Smooth muscle cell (in vitro differentiated cells): ENCODE measurements around the gene SGIP1. TPM values are rescaled to one million over a fixed set of nuclear protein-coding genes. Genes with fewer than 3 reads are reported as not detected.
"Not testable (repeated sequence)": the region's sequence is repeated elsewhere in the genome, so short reads cannot be mapped to it uniquely, and the experiment has no call there.

Experiments used
- DNase-seq: peaks from one replicate; lab custom pipeline; 2025; ENCODE audit not compliant: unreplicated experiment; lab: John Stamatoyannopoulos, UW
- H2AFZ ChIP-seq: fragments of 200-600 bp; sonication (generic); 2 replicates; pipeline ENCODE4 v1.6.0; 2016; ENCODE audit warnings: antibody characterized with exemption, low read depth, mild to moderate bottlenecking
- H3F3A ChIP-seq: fragments of 200-600 bp; sonication (generic); 2 replicates; pipeline ENCODE4 v1.6.0; 2017; ENCODE audit warnings: antibody characterized with exemption, low read depth
- H3K27ac ChIP-seq: fragments of 200-600 bp; sonication (generic); 2 replicates; pipeline ENCODE4 v1.5.1; 2016; ENCODE audit warnings: low read depth, mild to moderate bottlenecking
- H3K27me3 ChIP-seq: fragments of 200-600 bp; sonication (generic); 2 replicates; pipeline ENCODE4 v1.6.1; 2016; ENCODE audit warnings: low read depth, mild to moderate bottlenecking
- H3K36me3 ChIP-seq: fragments of 200-600 bp; sonication (generic); 2 replicates; pipeline ENCODE4 v1.5.1; 2016; ENCODE audit warnings: low read depth
- H3K4me1 ChIP-seq: fragments of 200-600 bp; sonication (generic); 2 replicates; pipeline ENCODE4 v1.5.1; 2016; ENCODE audit warnings: low read depth
- H3K4me2 ChIP-seq: fragments of 200-600 bp; sonication (generic); 2 replicates; pipeline ENCODE4 v1.6.0; 2016; ENCODE audit warnings: mild to moderate bottlenecking
- H3K4me3 ChIP-seq: fragments of 200-600 bp; sonication (generic); 2 replicates; pipeline ENCODE4 v1.5.1; 2016; ENCODE audit warnings: mild to moderate bottlenecking
- H3K79me2 ChIP-seq: fragments of 200-600 bp; sonication (generic); 2 replicates; pipeline ENCODE4 v1.6.0; 2016; ENCODE audit warnings: low read depth, mild to moderate bottlenecking
- H3K9ac ChIP-seq: fragments of 200-600 bp; sonication (generic); 2 replicates; pipeline ENCODE4 v1.6.0; 2016; ENCODE audit warnings: low read depth
- H3K9me3 ChIP-seq: fragments of 200-600 bp; sonication (generic); replicated peaks from 2 replicates; pipeline ENCODE4 v1.5.1; 2016; ENCODE audit warnings: low read depth
- H4K20me1 ChIP-seq: fragments of 200-600 bp; sonication (generic); 2 replicates; pipeline ENCODE4 v1.6.0; 2016; ENCODE audit warnings: low read depth
- CTCF ChIP-seq: fragments of 200-600 bp; sonication (generic); IDR thresholded peaks from 2 replicates; pipeline ENCODE4 v1.5.1; 2017; ENCODE audit warnings: borderline replicate concordance, mild to moderate bottlenecking, antibody characterized with exemption; ENCODE audit not compliant: insufficient read depth, poor library complexity, severe bottlenecking
- WGBS: methylation state at CpG from one replicate; pipeline ENCODE4 v1.1.7; 2016; ENCODE audit warnings: low lambda C conversion rate; 5-methylcytosine and 5-hydroxymethylcytosine counted together
- polyA plus RNA-seq: library from polyadenylated mRNA; unstranded; fragments of >200 nt; fragmentation: Nextera tagmentation; extraction: Ambion mirVana; gene quantifications from 2 replicates; pipeline ENCODE4 v1.2.1, GENCODE V29; 2016
- total RNA-seq: library from RNA; depleted of rRNA; stranded (reverse); fragments of >200 nt; gene quantifications from 2 replicates; pipeline ENCODE4 v1.2.3, GENCODE V29; 2014

SGIP1 gene
- total and polyA plus RNA-seq, 2 experiments from 2014 or later: 0.89 to 3.5 TPM

GRCh38 chr1:66732407-66733166 is 198.6 kb downstream of the SGIP1 start:
- H3K27ac ChIP-seq: peak overlapping the region; percentile 44
- H3K4me2 ChIP-seq: peak overlapping the region; percentile 26
- WGBS: 7% methylated on average over 1 of the region's 1 CpG
- no peaks in the 10 kb centered on the region for H4K20me1 ChIP-seq
- H3K9ac ChIP-seq: peak overlapping the region; percentile 4
- no peak for DNase-seq
- no peaks in the 10 kb centered on the region for H3K36me3 ChIP-seq
- H3K4me1 ChIP-seq: no peaks in the 10 kb centered on the region
- peak overlapping the region; percentile 6 for H2AFZ ChIP-seq
- H3K4me3 ChIP-seq: no peak overlapping the region
- peaks cover 7% of the 10 kb centered on the region for H3F3A ChIP-seq
- TF ChIP-seq CTCF: no peak
- H3K9me3 ChIP-seq: no peaks in the 10 kb centered on the region
- no peaks in the 10 kb centered on the region for H3K27me3 ChIP-seq
- no peaks in the 10 kb centered on the region for H3K79me2 ChIP-seq

- Histone ChIP-seq H2AFZ (peak overlapping the region; percentile 6), H3K9ac (peak overlapping the region; percentile 4), H4K20me1 (no peaks in the 10 kb centered on the region), H3K79me2 (no peaks in the 10 kb centered on the region), H3K4me2 (peak overlapping the region; percentile 18), H3K9me3 (no peaks in the 10 kb centered on the region), H3F3A (peaks cover 7% of the 10 kb centered on the region), H3K27me3 (no peaks in the 10 kb centered on the region), H3K27ac (no peak overlapping the region), H3K36me3 (no peaks in the 10 kb centered on the region), H3K4me1 (no peaks in the 10 kb centered on the region), H3K4me3 (no peak overlapping the region)
- DNase-seq: no peak
- no peak for TF ChIP-seq CTCF
- 78% methylated on average over 7 of the region's 7 CpGs for WGBS
Observed at GRCh38 chr1:66733348-66734017, 199.5 kb downstream of the SGIP1 start.

- not testable (repeated sequence) for H3K9me3 ChIP-seq, H3K27ac ChIP-seq, H3K9ac ChIP-seq, H3K4me1 ChIP-seq, H3K79me2 ChIP-seq, H3K4me2 ChIP-seq, H3K36me3 ChIP-seq, DNase-seq, H2AFZ ChIP-seq, H3K4me3 ChIP-seq, H3F3A ChIP-seq, H3K27me3 ChIP-seq, H4K20me1 ChIP-seq
- WGBS: 79% methylated on average over 6 of the region's 6 CpGs
Observed at GRCh38 chr1:66734531-66734930, 200.6 kb downstream of the SGIP1 start.

GRCh38 chr1:66737836-66738235 is 203.9 kb downstream of the SGIP1 start:
- Histone ChIP-seq H4K20me1 (no peaks in the 10 kb centered on the region), H3K27me3 (no peaks in the 10 kb centered on the region), H3K79me2 (no peaks in the 10 kb centered on the region), H3K36me3 (no peaks in the 10 kb centered on the region), H3K27ac (no peak overlapping the region), H3K9me3 (no peaks in the 10 kb centered on the region), H3F3A (no peaks in the 10 kb centered on the region), H3K9ac (no peak overlapping the region), H3K4me3 (no peak overlapping the region), H3K4me2 (no peak overlapping the region), H2AFZ (no peak overlapping the region), H3K4me1 (no peaks in the 10 kb centered on the region)
- WGBS: 85% methylated on average over 2 of the region's 2 CpGs
- TF ChIP-seq CTCF: no peak
- DNase-seq: no peak
